Renal pelvis (tissue), 4 donors: ENCODE measurements around the gene SEPTIN11. TPM values are rescaled to one million over a fixed set of nuclear protein-coding genes. Genes with fewer than 3 reads are reported as not detected.

Source experiments
- DNase-seq: peaks from one replicate; pipeline ENCODE4 v3.0.0-alpha.2; 2013
- polyA plus RNA-seq, 3 donors: library from polyadenylated mRNA; unstranded; fragments of 120-200 nt; gene quantifications; one replicate each; pipeline ENCODE4 v1.2.1, GENCODE V29; 2013; ENCODE audit not compliant: insufficient read length in 3 of 3

The SEPTIN11 gene
- polyA plus RNA-seq, 3 donors, result 226 to 293 (median 253) TPM

DNA sequence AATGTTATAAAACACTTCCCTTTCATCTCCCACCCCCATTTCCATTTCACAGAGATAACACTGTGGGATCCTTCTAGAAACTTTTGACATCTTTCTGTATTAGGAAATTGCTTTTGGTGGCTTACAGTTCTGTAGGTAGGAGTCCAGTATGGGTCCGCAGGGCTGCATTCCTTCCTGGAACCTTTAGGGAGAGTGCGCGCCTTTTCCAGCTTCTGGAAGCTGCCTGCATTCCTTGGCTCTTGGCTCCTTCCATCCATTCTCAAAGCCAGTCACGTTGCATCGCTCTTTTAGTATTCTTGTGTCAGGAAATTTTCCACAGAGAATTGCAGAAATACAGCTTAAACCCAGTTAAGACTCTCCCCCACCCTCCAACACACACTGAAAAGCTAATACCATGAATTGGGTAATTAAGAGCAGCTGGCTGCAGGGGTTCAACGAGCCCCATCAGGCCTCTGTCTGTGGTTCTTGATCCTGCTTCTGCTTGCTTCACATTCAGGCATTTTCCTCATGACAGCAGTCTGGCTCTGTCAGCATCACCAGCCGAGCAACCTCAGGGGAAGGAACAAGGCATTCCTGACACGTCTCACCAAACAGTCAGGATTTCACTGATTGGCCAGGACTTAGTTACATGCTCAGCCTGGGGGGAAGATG, 48.8 kb downstream of the SEPTIN11 start:
- DNase-seq, result no peak

Other genes starting within 250 kb of the SEPTIN11 start
- gene SOWAHB, start 51.6 kb upstream of the SEPTIN11 start, polyA plus RNA-seq, result 1 to 10 TPM; 5.5 to 6.5 (median 6.4) TPM
- gene CCNI, start 126.2 kb downstream of the SEPTIN11 start, polyA plus RNA-seq, result 100 to 1,000 TPM; 341 to 401 (median 398) TPM
- 100 to 1,000 TPM; 120 to 155 (median 144) TPM for gene CCNG2, start 207.5 kb downstream of the SEPTIN11 start, polyA plus RNA-seq